ENCODE results near the gene BANF2. TPM values are rescaled to one million over a fixed set of nuclear protein-coding genes. Genes with fewer than 3 reads are reported as not detected.
"Not testable (repeated sequence)": the region's sequence is repeated elsewhere in the genome, so short reads cannot be mapped to it uniquely, and the experiment has no call there.

BANF2 gene
- total and polyA plus RNA-seq, 4 donors: not detected

DNA sequence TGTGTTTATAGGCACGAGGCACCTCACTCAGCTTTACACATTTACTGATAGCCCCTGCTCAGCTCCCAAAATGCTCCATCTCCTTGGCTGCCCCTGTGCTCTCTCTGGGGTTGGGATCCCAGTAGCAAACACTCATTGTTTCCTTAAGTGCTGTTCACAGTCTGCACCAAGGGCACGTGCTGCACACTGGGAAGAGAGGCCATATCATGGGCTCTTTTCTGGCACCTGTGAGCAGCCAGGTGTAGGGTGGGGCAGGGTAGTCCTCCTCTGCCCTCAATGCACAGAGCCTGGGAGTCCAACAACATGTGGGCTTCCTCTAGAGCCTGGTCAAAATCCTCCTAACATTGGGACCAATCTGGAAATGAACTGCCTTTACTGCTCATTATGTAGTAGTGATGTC, 67.9 kb downstream of the BANF2 start:
- Histone ChIP-seq H3K27ac (ENCODE audit: low read depth in 1 of 2, low read length in 2 of 2) (no peak overlapping the region), H3K4me1 (ENCODE audit: control insufficient read depth in 4 of 4, insufficient read depth in 4 of 4, low read length in 3 of 4) (no peaks in the 10 kb centered on the region), H3K27me3 (ENCODE audit: control insufficient read depth in 4 of 4, insufficient read depth in 4 of 4, low read length in 3 of 4) (no peaks in the 10 kb centered on the region), H3K36me3 (ENCODE audit: control insufficient read depth in 4 of 4, insufficient read depth in 3 of 4, low read depth in 1 of 4, low read length in 3 of 4) (no peaks in the 10 kb centered on the region), H3K9ac (ENCODE audit: low read depth in 1 of 2, low read length in 2 of 2) (no peak overlapping the region), H3K4me3 (ENCODE audit: low read depth in 1 of 3, low read length in 3 of 3) (no peak overlapping the region), H3K9me3 (ENCODE audit: control insufficient read depth in 4 of 4, low read length in 3 of 4) (no peaks in the 10 kb centered on the region)
- TF ChIP-seq, protein P1, sequence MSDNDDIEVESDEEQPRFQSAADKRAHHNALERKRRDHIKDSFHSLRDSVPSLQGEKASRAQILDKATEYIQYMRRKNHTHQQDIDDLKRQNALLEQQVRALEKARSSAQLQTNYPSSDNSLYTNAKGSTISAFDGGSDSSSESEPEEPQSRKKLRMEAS (IDR thresholded peaks at IDR 0.05): no peak
- TF ChIP-seq TAF1 (conservative IDR thresholded peaks at IDR 0.05): no peak
- no peak for TF ChIP-seq YY1 (IDR thresholded peaks at IDR 0.05)
- TF ChIP-seq FOXA1 (IDR thresholded peaks at IDR 0.05): no peak
- TF ChIP-seq, protein P2, sequence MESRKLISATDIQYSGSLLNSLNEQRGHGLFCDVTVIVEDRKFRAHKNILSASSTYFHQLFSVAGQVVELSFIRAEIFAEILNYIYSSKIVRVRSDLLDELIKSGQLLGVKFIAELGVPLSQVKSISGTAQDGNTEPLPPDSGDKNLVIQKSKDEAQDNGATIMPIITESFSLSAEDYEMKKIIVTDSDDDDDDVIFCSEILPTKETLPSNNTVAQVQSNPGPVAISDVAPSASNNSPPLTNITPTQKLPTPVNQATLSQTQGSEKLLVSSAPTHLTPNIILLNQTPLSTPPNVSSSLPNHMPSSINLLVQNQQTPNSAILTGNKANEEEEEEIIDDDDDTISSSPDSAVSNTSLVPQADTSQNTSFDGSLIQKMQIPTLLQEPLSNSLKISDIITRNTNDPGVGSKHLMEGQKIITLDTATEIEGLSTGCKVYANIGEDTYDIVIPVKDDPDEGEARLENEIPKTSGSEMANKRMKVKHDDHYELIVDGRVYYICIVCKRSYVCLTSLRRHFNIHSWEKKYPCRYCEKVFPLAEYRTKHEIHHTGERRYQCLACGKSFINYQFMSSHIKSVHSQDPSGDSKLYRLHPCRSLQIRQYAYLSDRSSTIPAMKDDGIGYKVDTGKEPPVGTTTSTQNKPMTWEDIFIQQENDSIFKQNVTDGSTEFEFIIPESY (IDR thresholded peaks at IDR 0.05): no peak
- WGBS: 94% methylated on average over 2 of the region's 2 CpGs
- DNase-seq (ENCODE audit: low spot score): no peak

DNA sequence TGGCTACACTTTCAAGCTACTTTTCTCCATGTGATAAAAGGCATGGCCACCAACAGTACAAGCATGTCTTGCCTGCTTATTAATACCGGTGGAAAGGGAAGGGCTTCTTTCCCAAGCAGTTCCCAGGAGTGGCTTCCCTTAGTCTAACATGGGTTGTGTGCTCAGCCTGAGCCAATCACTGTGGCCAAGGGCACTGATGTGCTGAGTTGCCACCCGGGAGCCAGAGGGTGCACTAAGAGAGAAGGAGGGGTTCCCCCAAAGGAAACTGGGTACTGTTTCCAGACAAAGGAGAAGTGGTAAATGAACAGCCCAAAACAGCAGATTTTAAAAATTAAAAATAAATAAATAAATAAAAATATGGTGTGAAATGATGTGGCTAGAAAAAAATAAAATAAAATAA, 68.5 kb downstream of the BANF2 start:
- Histone ChIP-seq H3K27ac (ENCODE audit: low read depth in 1 of 2, low read length in 2 of 2) (no peak overlapping the region), H3K4me1 (ENCODE audit: control insufficient read depth in 4 of 4, insufficient read depth in 4 of 4, low read length in 3 of 4) (no peaks in the 10 kb centered on the region), H3K4me3 (ENCODE audit: low read depth in 1 of 3, low read length in 3 of 3) (no peak overlapping the region), H3K9me3 (ENCODE audit: control insufficient read depth in 4 of 4, low read length in 3 of 4) (no peaks in the 10 kb centered on the region), H3K9ac (ENCODE audit: low read depth in 1 of 2, low read length in 2 of 2) (no peak overlapping the region), H3K36me3 (ENCODE audit: control insufficient read depth in 4 of 4, insufficient read depth in 3 of 4, low read depth in 1 of 4, low read length in 3 of 4) (no peaks in the 10 kb centered on the region), H3K27me3 (ENCODE audit: control insufficient read depth in 4 of 4, insufficient read depth in 4 of 4, low read length in 3 of 4) (no peaks in the 10 kb centered on the region)
- WGBS: 73% methylated on average over 2 of the region's 2 CpGs
- TF ChIP-seq, protein P2 (IDR thresholded peaks at IDR 0.05): no peak
- TF ChIP-seq FOXA2 (IDR thresholded peaks at IDR 0.05) (no peak), RAD21 (IDR thresholded peaks at IDR 0.05) (no peak), EGR1 (IDR thresholded peaks at IDR 0.05; ENCODE audit: low read depth in 2 of 2) (no peak), YY1 (IDR thresholded peaks at IDR 0.05) (no peak), FOXA1 (IDR thresholded peaks at IDR 0.05) (no peak)
- TF ChIP-seq, protein P3, sequence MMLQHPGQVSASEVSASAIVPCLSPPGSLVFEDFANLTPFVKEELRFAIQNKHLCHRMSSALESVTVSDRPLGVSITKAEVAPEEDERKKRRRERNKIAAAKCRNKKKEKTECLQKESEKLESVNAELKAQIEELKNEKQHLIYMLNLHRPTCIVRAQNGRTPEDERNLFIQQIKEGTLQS (IDR thresholded peaks at IDR 0.05): no peak
- no peak for DNase-seq (ENCODE audit: low spot score)

DNA sequence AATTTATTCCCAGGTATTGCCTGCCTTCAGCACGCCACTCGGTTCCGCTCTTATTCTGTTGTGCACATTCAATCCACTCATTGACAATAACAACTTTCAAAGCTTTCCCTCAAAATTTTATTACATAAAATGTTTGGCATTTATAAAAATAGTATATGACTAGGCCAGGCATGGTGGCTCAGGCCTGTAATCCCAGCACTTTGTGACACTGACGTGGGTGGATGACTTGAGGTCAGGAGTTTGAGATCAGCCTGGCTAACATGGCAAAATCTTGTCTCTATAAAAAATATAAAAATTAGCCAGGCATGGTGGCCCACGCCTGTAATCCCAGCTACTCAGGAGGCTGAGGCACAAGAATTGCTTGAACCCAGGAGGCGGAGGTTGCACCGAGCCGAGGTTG, 70.0 kb downstream of the BANF2 start:
- not testable (repeated sequence) for H3K9ac ChIP-seq (ENCODE audit: low read depth in 1 of 2, low read length in 2 of 2); H3K4me1 ChIP-seq (ENCODE audit: control insufficient read depth in 4 of 4, insufficient read depth in 4 of 4, low read length in 3 of 4); H3K9me3 ChIP-seq (ENCODE audit: control insufficient read depth in 4 of 4, low read length in 3 of 4); H3K36me3 ChIP-seq (ENCODE audit: control insufficient read depth in 4 of 4, insufficient read depth in 3 of 4, low read depth in 1 of 4, low read length in 3 of 4); DNase-seq (ENCODE audit: low spot score); H3K27me3 ChIP-seq (ENCODE audit: control insufficient read depth in 4 of 4, insufficient read depth in 4 of 4, low read length in 3 of 4); H3K27ac ChIP-seq (ENCODE audit: low read depth in 1 of 2, low read length in 2 of 2); H3K4me3 ChIP-seq (ENCODE audit: low read depth in 1 of 3, low read length in 3 of 3)
- WGBS: 97% methylated on average over 8 of the region's 8 CpGs

Data from liver (tissue), 9 donors.